ENCODE results near the gene VPS37D.

DNA sequence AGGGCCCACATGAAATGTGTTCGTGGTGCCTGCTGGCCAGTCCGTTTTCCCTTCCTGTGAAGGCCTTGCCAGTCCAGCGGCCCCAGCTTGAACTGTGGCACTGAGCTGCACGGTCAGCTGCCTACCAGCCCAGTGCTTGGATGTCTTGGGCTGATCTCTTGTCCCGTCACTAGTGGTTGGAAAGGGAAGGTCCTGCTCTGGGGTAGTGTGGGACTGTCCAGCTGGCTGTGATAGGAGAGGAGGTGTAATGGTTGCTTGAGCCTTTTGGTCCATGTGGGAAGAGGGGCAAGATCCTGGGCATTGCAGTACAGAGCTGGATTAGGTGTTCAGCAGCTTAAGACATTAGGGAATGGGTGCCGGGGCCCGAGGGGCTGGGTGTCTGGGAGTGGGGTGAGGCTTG is 30.8 kb downstream of the VPS37D start:
- TF ChIP-seq, protein P1, sequence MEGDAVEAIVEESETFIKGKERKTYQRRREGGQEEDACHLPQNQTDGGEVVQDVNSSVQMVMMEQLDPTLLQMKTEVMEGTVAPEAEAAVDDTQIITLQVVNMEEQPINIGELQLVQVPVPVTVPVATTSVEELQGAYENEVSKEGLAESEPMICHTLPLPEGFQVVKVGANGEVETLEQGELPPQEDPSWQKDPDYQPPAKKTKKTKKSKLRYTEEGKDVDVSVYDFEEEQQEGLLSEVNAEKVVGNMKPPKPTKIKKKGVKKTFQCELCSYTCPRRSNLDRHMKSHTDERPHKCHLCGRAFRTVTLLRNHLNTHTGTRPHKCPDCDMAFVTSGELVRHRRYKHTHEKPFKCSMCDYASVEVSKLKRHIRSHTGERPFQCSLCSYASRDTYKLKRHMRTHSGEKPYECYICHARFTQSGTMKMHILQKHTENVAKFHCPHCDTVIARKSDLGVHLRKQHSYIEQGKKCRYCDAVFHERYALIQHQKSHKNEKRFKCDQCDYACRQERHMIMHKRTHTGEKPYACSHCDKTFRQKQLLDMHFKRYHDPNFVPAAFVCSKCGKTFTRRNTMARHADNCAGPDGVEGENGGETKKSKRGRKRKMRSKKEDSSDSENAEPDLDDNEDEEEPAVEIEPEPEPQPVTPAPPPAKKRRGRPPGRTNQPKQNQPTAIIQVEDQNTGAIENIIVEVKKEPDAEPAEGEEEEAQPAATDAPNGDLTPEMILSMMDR (IDR thresholded peaks at IDR 0.05): no peak
- TF ChIP-seq EZH2 (IDR thresholded peaks at IDR 0.05; ENCODE audit: borderline replicate concordance, insufficient read depth, low read depth, low read length, poor library complexity, severe bottlenecking): no peak
